GM12878 (cell line): Measurements from ENCODE around the gene ACKR2. TPM values are rescaled to one million over a fixed set of nuclear protein-coding genes. Genes with fewer than 3 reads are reported as not detected.

Source experiments
- EGR1 ChIP-seq, 2 experiments: IDR thresholded peaks; 1 replicate in 1 of 2; 2 replicates in 1 of 2; pipeline ENCODE4 v1.6.1; 2011 to 2012; ENCODE audit warnings: low read depth in 2 of 2, low read length in 2 of 2, borderline replicate concordance in 1 of 2, mild to moderate bottlenecking in 1 of 2, moderate library complexity in 1 of 2
- EP300 ChIP-seq, 2 experiments: fragments of 150-350 bp in 1 of 2; IDR thresholded peaks; 2 replicates each; pipeline ENCODE4 v1.6.1; 2011 to 2012; ENCODE audit warnings: low read depth in 2 of 2, low read length in 2 of 2, borderline replicate concordance in 1 of 2, improper control_type of control experiment in 1 of 2, inconsistent platforms in 1 of 2; ENCODE audit not compliant: control insufficient read depth in 1 of 2
- MTA3 ChIP-seq: IDR thresholded peaks from 2 replicates; pipeline ENCODE4 v1.6.1; 2012; ENCODE audit warnings: low read length, inconsistent platforms, borderline replicate concordance
- NKRF ChIP-seq: fragments of 450-650 bp; conservative IDR thresholded peaks from 2 replicates; pipeline ENCODE4 v1.6.1; 2017; ENCODE audit warnings: mild to moderate bottlenecking, moderate library complexity
- SMARCA5 ChIP-seq: fragments of 450-650 bp; IDR thresholded peaks from 2 replicates; pipeline ENCODE4 v1.6.1; 2017; ENCODE audit warnings: mild to moderate bottlenecking
- ZNF592 ChIP-seq: fragments of 450-650 bp; IDR thresholded peaks from 2 replicates; pipeline ENCODE4 v1.6.1; 2017; ENCODE audit warnings: mild to moderate bottlenecking, moderate library complexity
- polyA plus RNA-seq, 11 experiments: library from polyadenylated mRNA; depleted of rRNA in 4 of 11; unstranded in 6 of 11; stranded (reverse) in 5 of 11; fragments of >200 nt; fragmentation: Nextera tagmentation in 4 of 11; fragmentation: Illumina TruSeq in 1 of 11; extraction: Ambion mirVana in 4 of 11; extraction: Trizol in 1 of 11; gene quantifications; 1 replicate in 1 of 11; 2 replicates in 10 of 11; pipeline versions ENCODE4 v1.2.1 to v1.2.3, GENCODE V29; 2011 to 2016; ENCODE audit warnings: inconsistent platforms in 2 of 11, missing spikeins in 2 of 11, low read depth in 1 of 11
- total RNA-seq, 4 experiments: library from RNA; depleted of rRNA in 3 of 4; stranded (reverse); fragments of >200 nt in 3 of 4; fragmentation: Illumina TruSeq in 1 of 4; extraction: Trizol in 1 of 4; gene quantifications; 2 replicates each; pipeline versions ENCODE4 v1.2.1 to v1.2.3, GENCODE V29; 2013 to 2021

ACKR2 gene
- total and polyA plus RNA-seq, 10 of the 15 experiments (the other 5 are each of a cell fraction or from before 2014, with no cell fraction given): 0.05 to 0.91 (median 0.23) TPM; not detected in 2

- TF ChIP-seq NKRF: no peak
- no peak for TF ChIP-seq SMARCA5
- no peak for TF ChIP-seq ZNF592
- no peak for TF ChIP-seq EGR1 (IDR thresholded peaks at IDR 0.05; ENCODE audit: borderline replicate concordance in 1 of 2, low read depth in 2 of 2, low read length in 2 of 2)
- no peak for TF ChIP-seq EP300 (IDR thresholded peaks at IDR 0.05; ENCODE audit: borderline replicate concordance in 1 of 2, control insufficient read depth in 1 of 2, low read depth in 2 of 2, low read length in 2 of 2)
- no peak for TF ChIP-seq MTA3
- TF ChIP-seq, all 136 proteins: peak for 0
These were observed 43.2 kb downstream of the ACKR2 start (continued) for GRCh38 chr3:42852441-42852840.
